AG09319 (cell line): ENCODE measurements around the gene ALCAM.

Experiments used
- DNase-seq: peaks from one replicate; pipeline ENCODE4 v3.0.0-alpha.2; 2010; ENCODE audit warnings: low read depth; ENCODE audit errors: extremely low read depth
- TF ChIP-seq, protein P1 (sequence below): IDR thresholded peaks from 2 replicates; pipeline ENCODE4 v1.5.1; 2011; ENCODE audit warnings: low read depth, mild to moderate bottlenecking, inconsistent platforms, low read length, moderate library complexity

The ALCAM gene

DNA sequence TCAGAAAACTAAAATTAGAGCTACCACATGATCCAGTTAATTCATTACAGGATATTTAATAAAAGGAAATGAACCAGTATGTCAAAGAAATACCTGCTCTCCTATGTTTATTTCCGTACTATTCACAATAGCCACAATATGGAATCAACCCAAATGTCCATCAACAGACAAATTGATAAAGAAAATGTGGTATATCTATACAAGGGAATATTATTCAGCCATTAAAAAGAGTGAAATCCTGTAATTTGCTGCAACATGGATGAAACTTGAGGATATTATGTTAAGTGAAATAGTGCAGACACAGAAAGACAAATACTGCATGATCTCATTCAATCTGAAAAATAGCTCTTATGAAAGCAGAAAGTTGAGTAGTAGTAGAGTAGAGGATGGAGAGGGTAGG lies 33.7 kb upstream of the ALCAM start:
- TF ChIP-seq, protein P1, sequence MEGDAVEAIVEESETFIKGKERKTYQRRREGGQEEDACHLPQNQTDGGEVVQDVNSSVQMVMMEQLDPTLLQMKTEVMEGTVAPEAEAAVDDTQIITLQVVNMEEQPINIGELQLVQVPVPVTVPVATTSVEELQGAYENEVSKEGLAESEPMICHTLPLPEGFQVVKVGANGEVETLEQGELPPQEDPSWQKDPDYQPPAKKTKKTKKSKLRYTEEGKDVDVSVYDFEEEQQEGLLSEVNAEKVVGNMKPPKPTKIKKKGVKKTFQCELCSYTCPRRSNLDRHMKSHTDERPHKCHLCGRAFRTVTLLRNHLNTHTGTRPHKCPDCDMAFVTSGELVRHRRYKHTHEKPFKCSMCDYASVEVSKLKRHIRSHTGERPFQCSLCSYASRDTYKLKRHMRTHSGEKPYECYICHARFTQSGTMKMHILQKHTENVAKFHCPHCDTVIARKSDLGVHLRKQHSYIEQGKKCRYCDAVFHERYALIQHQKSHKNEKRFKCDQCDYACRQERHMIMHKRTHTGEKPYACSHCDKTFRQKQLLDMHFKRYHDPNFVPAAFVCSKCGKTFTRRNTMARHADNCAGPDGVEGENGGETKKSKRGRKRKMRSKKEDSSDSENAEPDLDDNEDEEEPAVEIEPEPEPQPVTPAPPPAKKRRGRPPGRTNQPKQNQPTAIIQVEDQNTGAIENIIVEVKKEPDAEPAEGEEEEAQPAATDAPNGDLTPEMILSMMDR = no peak
- DNase-seq = no peak

DNA sequence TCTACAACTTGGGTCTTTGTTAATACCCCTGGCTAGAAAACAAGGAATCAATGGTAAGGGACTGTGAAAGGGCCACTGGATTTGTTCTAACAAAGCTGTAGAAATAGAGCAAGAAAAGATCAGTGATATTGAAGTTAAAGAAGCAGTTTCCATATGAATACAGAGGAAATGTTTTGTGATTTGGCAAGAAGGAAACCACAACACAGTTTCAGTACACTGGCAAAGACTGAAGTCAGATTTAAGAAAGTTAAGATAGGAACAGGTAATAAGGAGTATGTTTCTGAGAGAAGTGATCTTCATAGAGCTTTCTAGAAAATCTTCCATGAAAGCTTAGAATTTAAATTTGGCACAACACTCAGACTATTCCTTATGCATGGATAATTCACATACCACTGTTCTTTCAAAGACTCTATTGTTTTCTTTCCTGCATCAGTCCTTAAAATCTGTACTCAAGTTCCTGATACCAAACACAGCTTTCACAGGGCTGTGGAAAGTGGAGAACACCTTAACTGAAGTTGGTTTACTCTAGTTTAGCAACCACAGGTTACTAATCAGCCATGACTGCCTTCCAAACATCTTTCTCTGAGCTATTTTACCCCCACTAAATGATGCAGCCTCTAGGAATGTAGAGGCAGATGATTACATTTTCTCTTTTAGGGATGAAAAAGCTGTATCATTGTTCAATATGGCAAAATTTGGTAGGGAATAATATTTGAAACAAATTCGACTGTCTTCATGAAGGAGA lies 32.4 kb upstream of the ALCAM start:
- DNase-seq = no peak
- TF ChIP-seq, protein P1 = no peak

DNA sequence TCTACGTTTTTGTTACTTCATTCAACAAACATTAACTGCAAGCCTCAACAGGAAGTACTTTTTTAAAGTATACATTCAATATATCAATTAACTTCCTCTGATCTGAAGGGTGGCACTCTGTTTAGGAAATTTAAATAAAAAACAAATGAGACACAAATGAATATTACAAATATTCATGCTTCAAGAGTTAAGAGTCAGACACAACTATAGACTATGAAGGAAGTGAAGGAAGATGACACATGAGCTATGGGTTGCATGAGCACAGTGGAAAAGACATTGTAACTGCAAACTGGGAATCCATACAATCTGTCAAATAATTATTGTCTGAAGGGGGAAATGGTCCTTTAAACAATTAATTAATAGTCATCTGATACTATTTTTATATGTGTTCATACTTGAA lies 26.8 kb upstream of the ALCAM start:
- no peak for DNase-seq
- TF ChIP-seq, protein P1 = no peak

DNA sequence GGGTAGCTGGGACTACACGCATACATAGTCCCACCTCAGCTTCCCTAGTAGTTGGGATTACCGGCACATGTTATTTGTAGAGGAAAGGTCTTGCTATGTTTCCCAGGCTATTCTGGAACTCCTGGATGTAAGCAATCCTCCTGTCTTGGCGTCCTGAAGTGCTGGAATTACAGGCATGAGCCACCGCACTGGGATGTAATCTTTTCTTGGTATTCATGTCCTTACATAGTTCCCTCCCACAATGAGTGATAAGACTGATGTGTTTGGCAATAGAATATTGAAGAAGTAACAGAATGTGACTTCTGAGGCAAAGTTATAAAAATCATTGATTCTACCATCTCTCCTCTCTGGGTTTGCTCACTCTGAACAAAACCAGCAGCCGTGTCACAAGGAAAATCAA lies 22.7 kb upstream of the ALCAM start:
- TF ChIP-seq, protein P1 = no peak
- no peak for DNase-seq

DNA sequence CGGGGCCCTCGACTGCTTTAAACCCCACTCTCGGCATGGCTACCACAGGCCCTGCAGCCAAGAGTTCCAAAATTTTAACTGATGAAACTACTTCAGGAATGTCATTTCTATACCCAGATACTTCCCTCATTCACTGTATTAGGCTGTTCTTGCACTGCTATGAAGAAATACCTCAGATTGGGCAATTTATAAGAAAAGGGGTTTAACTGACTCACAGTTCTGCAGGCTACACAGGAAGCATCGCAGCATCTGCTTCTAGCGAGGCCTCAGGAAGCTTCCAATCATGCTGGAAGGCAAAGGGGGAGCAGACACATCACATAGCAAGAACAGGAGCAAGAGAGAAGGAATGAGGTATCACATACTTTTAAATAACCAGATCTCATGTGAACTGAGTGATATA lies 21.6 kb upstream of the ALCAM start:
- TF ChIP-seq, protein P1 = no peak
- no peak for DNase-seq

DNA sequence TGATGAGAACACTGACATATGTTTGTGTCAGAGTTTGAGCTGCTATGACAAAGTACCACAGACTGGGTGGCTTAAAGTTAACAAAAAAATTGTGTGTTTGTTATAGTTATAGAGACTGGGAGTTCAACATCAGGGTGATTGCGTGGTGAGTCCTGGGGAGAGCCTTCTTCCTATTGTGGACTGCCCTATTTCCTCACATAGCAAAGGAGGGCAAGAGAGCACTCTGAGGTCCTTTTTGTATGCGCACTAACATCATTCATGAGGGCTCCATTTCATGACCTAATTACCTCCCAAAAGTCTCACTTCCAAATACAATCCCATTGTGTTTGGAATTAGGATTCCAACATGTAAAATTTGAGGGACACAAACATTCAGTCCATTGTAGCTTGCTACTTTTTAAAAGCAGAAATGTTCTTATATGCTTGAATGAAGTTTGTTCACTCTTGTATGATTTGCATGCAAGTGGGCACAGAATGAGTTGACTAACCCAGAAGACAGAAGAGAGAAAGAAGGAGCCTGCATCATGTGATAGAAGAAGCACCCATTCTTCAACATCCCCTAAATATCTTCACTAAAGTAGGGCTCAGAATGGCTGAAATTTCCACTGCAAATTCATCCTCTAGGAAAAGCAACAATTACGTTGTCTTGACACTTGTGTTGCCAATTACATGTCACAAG lies 18.9 kb upstream of the ALCAM start:
- TF ChIP-seq, protein P1 = no peak
- no peak for DNase-seq

DNA sequence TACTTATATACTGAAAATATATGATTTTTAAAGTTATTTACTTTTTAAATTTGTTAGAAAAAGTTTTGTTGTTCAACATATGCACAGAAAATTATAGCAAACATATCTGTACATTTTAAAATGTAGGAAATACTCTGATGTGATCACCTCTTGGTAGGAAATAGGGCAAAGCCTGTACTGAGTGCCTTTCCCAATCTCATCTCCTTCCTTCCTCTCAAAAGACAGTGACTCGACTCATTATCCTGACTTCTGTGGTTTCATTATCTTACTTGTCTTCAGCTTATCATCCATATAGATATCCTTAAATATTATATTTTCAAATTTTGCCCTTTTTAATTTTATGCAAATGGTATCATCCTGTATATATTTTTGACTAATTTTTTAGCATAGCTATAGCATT lies 18.4 kb upstream of the ALCAM start:
- TF ChIP-seq, protein P1 = no peak
- DNase-seq = no peak
